NCI-H524 treated with DMSO at 0.1 percent for 48 hours (cell line): ENCODE data around the gene CDK8.

ENCODE experiments used
- DNase-seq: peaks from one replicate; lab custom pipeline; 2025; lab: John Stamatoyannopoulos, UW

Gene CDK8

GRCh38 chr13:26382835-26383234 is 128.9 kb downstream of the CDK8 start:
- no peak for DNase-seq

GRCh38 chr13:26384587-26384986 is 130.7 kb downstream of the CDK8 start:
- no peak for DNase-seq

- DNase-seq = no peak
Measured at GRCh38 chr13:26386026-26386425, 132.1 kb downstream of the CDK8 start.

- no peak for DNase-seq
Measured at GRCh38 chr13:26390203-26390602, 136.3 kb downstream of the CDK8 start.

GRCh38 chr13:26400545-26400944 is 146.6 kb downstream of the CDK8 start:
- no peak for DNase-seq

GRCh38 chr13:26401069-26401468 is 147.1 kb downstream of the CDK8 start:
- DNase-seq = no peak

GRCh38 chr13:26401578-26402021 is 147.7 kb downstream of the CDK8 start:
- no peak for DNase-seq

- no peak for DNase-seq
Measured at GRCh38 chr13:26406791-26407190, 152.9 kb downstream of the CDK8 start.

- DNase-seq = no peak
Measured at GRCh38 chr13:26411206-26411605, 157.3 kb downstream of the CDK8 start.

- DNase-seq = no peak
Measured at GRCh38 chr13:26412263-26412662, 158.3 kb downstream of the CDK8 start.

GRCh38 chr13:26412936-26413716 is 159.2 kb downstream of the CDK8 start:
- no peak for DNase-seq

- DNase-seq = no peak
Measured at GRCh38 chr13:26420282-26420960, 166.5 kb downstream of the CDK8 start.

- no peak for DNase-seq
Measured at GRCh38 chr13:26422036-26422435, 168.1 kb downstream of the CDK8 start.

GRCh38 chr13:26423629-26424028 is 169.7 kb downstream of the CDK8 start:
- no peak for DNase-seq

- DNase-seq = no peak
Measured at GRCh38 chr13:26424181-26424580, 170.3 kb downstream of the CDK8 start.

GRCh38 chr13:26425443-26426358 is 171.8 kb downstream of the CDK8 start:
- DNase-seq = no peak

GRCh38 chr13:26433776-26434175 is 179.8 kb downstream of the CDK8 start:
- no peak for DNase-seq

GRCh38 chr13:26435171-26435570 is 181.2 kb downstream of the CDK8 start:
- DNase-seq = no peak

- DNase-seq = no peak
Measured at GRCh38 chr13:26435646-26436045, 181.7 kb downstream of the CDK8 start.

GRCh38 chr13:26436914-26437313 is 183.0 kb downstream of the CDK8 start:
- no peak for DNase-seq

- DNase-seq = no peak
Measured at GRCh38 chr13:26440111-26440510, 186.2 kb downstream of the CDK8 start.

- DNase-seq = no peak
Measured at GRCh38 chr13:26441476-26441875, 187.5 kb downstream of the CDK8 start.
